Thyroid gland (tissue), 4 donors: ENCODE data around the gene SLC25A30.

Experiments
- POLR2A ChIP-seq, 2 donors: fragments of 450-650 bp; IDR thresholded peaks; one replicate each; pipeline ENCODE4 v1.6.1; 2017; ENCODE audit warnings: antibody characterized with exemption in 2 of 2, mild to moderate bottlenecking in 2 of 2, moderate library complexity in 1 of 2
- TF ChIP-seq, protein P1 (sequence below), 6 experiments: fragments of 200-600 bp in 3 of 6; fragments of 450-650 bp in 3 of 6; sonication (generic) in 3 of 6; IDR thresholded peaks; one replicate each; pipeline ENCODE4 v1.5.1; 2016 to 2019; ENCODE audit warnings: antibody characterized with exemption in 6 of 6, mild to moderate bottlenecking in 2 of 6, inconsistent platforms in 1 of 6, moderate library complexity in 1 of 6

DNA sequence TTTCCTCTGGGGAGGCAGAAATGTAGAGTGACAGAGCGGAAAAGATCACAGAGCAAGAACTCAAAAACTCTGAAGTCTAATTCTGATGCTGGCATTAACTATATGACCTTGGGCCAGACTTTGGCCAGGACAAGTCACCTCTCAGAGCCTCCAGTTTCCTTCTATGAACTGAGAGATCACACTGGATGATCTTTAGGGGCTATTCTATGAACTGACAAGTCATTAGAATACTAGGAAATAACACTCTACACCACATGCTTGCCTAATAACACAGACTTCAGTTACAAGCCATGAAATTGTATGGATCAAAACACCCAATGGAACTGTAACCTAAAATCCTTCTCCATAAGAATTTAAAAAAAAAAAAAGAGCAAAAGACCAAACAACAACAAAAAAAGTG is 16.9 kb downstream of the SLC25A30 start:
- TF ChIP-seq, protein P1, sequence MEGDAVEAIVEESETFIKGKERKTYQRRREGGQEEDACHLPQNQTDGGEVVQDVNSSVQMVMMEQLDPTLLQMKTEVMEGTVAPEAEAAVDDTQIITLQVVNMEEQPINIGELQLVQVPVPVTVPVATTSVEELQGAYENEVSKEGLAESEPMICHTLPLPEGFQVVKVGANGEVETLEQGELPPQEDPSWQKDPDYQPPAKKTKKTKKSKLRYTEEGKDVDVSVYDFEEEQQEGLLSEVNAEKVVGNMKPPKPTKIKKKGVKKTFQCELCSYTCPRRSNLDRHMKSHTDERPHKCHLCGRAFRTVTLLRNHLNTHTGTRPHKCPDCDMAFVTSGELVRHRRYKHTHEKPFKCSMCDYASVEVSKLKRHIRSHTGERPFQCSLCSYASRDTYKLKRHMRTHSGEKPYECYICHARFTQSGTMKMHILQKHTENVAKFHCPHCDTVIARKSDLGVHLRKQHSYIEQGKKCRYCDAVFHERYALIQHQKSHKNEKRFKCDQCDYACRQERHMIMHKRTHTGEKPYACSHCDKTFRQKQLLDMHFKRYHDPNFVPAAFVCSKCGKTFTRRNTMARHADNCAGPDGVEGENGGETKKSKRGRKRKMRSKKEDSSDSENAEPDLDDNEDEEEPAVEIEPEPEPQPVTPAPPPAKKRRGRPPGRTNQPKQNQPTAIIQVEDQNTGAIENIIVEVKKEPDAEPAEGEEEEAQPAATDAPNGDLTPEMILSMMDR (IDR thresholded peaks at IDR 0.05) = no peak
- no peak for TF ChIP-seq POLR2A (IDR thresholded peaks at IDR 0.05)
